Suprapubic skin (tissue), 4 donors: Measurements from ENCODE around the gene TCF23. TPM values are rescaled to one million over a fixed set of nuclear protein-coding genes. Genes with fewer than 3 reads are reported as not detected.

Source experiments
- DNase-seq, 2 donors: peaks; one replicate each; pipeline ENCODE4 v3.0.0-alpha.2; 2019; ENCODE audit warnings: low spot score in 2 of 2
- H3K27ac ChIP-seq: fragments of 200-600 bp; sonication (generic); one replicate; pipeline ENCODE4 v1.5.1; 2019
- H3K27me3 ChIP-seq: fragments of 200-600 bp; sonication (generic); one replicate; pipeline ENCODE4 v1.5.1; 2019
- H3K36me3 ChIP-seq: fragments of 200-600 bp; sonication (generic); one replicate; pipeline ENCODE4 v1.5.1; 2019
- H3K4me1 ChIP-seq: fragments of 200-600 bp; sonication (generic); one replicate; pipeline ENCODE4 v1.5.1; 2019
- H3K4me3 ChIP-seq: fragments of 200-600 bp; sonication (generic); one replicate; pipeline ENCODE4 v1.5.1; 2019; ENCODE audit warnings: mild to moderate bottlenecking
- H3K9me3 ChIP-seq: fragments of 200-600 bp; sonication (generic); one replicate; pipeline ENCODE4 v1.5.1; 2019
- CTCF ChIP-seq, 2 donors: fragments of 200-600 bp in 1 of 2; fragments of 450-650 bp in 1 of 2; sonication (generic) in 1 of 2; IDR thresholded peaks; one replicate each; pipeline ENCODE4 v1.5.1; 2016 to 2019; ENCODE audit warnings: antibody characterized with exemption in 2 of 2, mild to moderate bottlenecking in 1 of 2, moderate library complexity in 1 of 2
- EP300 ChIP-seq: sonication (generic); formaldehyde crosslinking; IDR thresholded peaks from one replicate; pipeline ENCODE4 v1.6.1; 2017; ENCODE audit warnings: antibody characterized with exemption
- POLR2A ChIP-seq, 2 donors: fragments of 450-650 bp; IDR thresholded peaks; one replicate each; pipeline ENCODE4 v1.6.1; 2017; ENCODE audit warnings: antibody characterized with exemption in 2 of 2, mild to moderate bottlenecking in 2 of 2, moderate library complexity in 2 of 2
- POLR2AphosphoS5 ChIP-seq, 3 donors: sonication (generic); formaldehyde crosslinking; IDR thresholded peaks; one replicate each; pipeline ENCODE4 v1.6.1; 2017; ENCODE audit warnings: antibody characterized with exemption in 3 of 3
- WGBS: methylation state at CpG from one replicate; pipeline ENCODE4 v1.1.5; 2018; 5-methylcytosine and 5-hydroxymethylcytosine counted together
- total RNA-seq, 4 donors: library from RNA; depleted of rRNA; stranded (reverse); fragments of >200 nt; gene quantifications; one replicate each; pipeline ENCODE4 v1.1.0, GENCODE V29; 2016

TCF23 gene
- total RNA-seq, 4 donors from 2014 or later: 0.11 TPM; not detected in 3

- WGBS: 88% methylated on average over 4 of the region's 4 CpGs
- Histone ChIP-seq H3K4me3 (no peak within 1 kb of the TSS), H3K36me3 (no peaks in the 10 kb centered on the region), H3K27ac (no peak within 1 kb of the TSS), H3K9me3 (no peaks in the 10 kb centered on the region), H3K4me1 (peaks cover 3% of the 10 kb centered on the region), H3K27me3 (no peaks in the 10 kb centered on the region)
- TF ChIP-seq EP300: no peak
- no peak for TF ChIP-seq POLR2AphosphoS5 (IDR thresholded peaks at IDR 0.05)
- no peak for TF ChIP-seq CTCF (IDR thresholded peaks at IDR 0.05)
- TF ChIP-seq POLR2A (IDR thresholded peaks at IDR 0.05): no peak
- no peak for DNase-seq
Measured at GRCh38 chr2:27139310-27139709, 9.5 kb upstream of the TCF23 start, which contains the start of gene PRR30. TSS of gene PRR30 (minus strand) at chr2:27139410. CDS start at chr2:27138329, 1,081 bp downstream.

- Histone ChIP-seq H3K4me1 (no peaks in the 10 kb centered on the region), H3K36me3 (no peaks in the 10 kb centered on the region), H3K27me3 (no peaks in the 10 kb centered on the region), H3K27ac (no peak overlapping the region), H3K4me3 (no peak overlapping the region), H3K9me3 (no peaks in the 10 kb centered on the region)
- DNase-seq: no peak
- no peak for TF ChIP-seq POLR2A (IDR thresholded peaks at IDR 0.05)
- 76% methylated on average over 1 of the region's 1 CpG for WGBS
Measured at GRCh38 chr2:27143285-27143684, 5.5 kb upstream of the TCF23 start.

- Histone ChIP-seq H3K4me3 (no peak overlapping the region), H3K4me1 (no peaks in the 10 kb centered on the region), H3K36me3 (no peaks in the 10 kb centered on the region), H3K27ac (no peak overlapping the region), H3K27me3 (peaks cover 3% of the 10 kb centered on the region), H3K9me3 (no peaks in the 10 kb centered on the region)
- DNase-seq: no peak
- TF ChIP-seq CTCF (IDR thresholded peaks at IDR 0.05) (no peak), EP300 (no peak), POLR2A (IDR thresholded peaks at IDR 0.05) (no peak), POLR2AphosphoS5 (IDR thresholded peaks at IDR 0.05) (no peak)
- WGBS: 79% methylated on average over 2 of the region's 2 CpGs
Measured at GRCh38 chr2:27145682-27146081, 3.1 kb upstream of the TCF23 start.

- Histone ChIP-seq H3K27ac (no peak overlapping the region), H3K4me3 (no peak overlapping the region), H3K36me3 (no peaks in the 10 kb centered on the region), H3K27me3 (peaks cover 3% of the 10 kb centered on the region), H3K4me1 (no peaks in the 10 kb centered on the region), H3K9me3 (no peaks in the 10 kb centered on the region)
- no peak for TF ChIP-seq EP300
- no peak for TF ChIP-seq POLR2A (IDR thresholded peaks at IDR 0.05)
- TF ChIP-seq CTCF (IDR thresholded peaks at IDR 0.05): no peak
- TF ChIP-seq POLR2AphosphoS5 (IDR thresholded peaks at IDR 0.05): no peak
- no peak for DNase-seq
- WGBS: 92% methylated on average over 8 of the region's 8 CpGs
Measured at GRCh38 chr2:27147935-27148334, 869 bp upstream of the TCF23 start.

GRCh38 chr2:27149570-27150405 is 984 bp downstream of the TCF23 start:
- no peak overlapping the region for H3K4me3 ChIP-seq
- TF ChIP-seq POLR2AphosphoS5 (IDR thresholded peaks at IDR 0.05): no peak
- no peak for TF ChIP-seq CTCF (IDR thresholded peaks at IDR 0.05)
- TF ChIP-seq EP300: no peak
- TF ChIP-seq POLR2A (IDR thresholded peaks at IDR 0.05): no peak
- WGBS: 86% methylated on average over 11 of the region's 29 CpGs
- peaks cover 3% of the 10 kb centered on the region for H3K27me3 ChIP-seq
- H3K9me3 ChIP-seq: no peaks in the 10 kb centered on the region
- H3K4me1 ChIP-seq: no peaks in the 10 kb centered on the region
- no peak for DNase-seq
- no peak overlapping the region for H3K27ac ChIP-seq
- no peaks in the 10 kb centered on the region for H3K36me3 ChIP-seq
